ENCODE data around the gene LPAR1.

- TF ChIP-seq EZH2 (IDR thresholded peaks at IDR 0.05; ENCODE audit: borderline replicate concordance, low read length) (no peak), CTCF (conservative IDR thresholded peaks at IDR 0.05 in 1 of 2, IDR thresholded peaks at IDR 0.05 in 1 of 2; ENCODE audit: extremely low read depth in 1 of 2, insufficient read depth in 1 of 2, low read depth in 1 of 2, low read length in 2 of 2) (no peak)
These were observed 101.4 kb downstream of the LPAR1 start for GRCh38 chr9:110936719-110937452.

Measured in mammary epithelial cell (primary cell).